GM12873 (cell line): Measurements from ENCODE around the gene LAMTOR1.

Experiments used
- TF ChIP-seq, protein P1 (sequence below): IDR thresholded peaks from 2 replicates; pipeline ENCODE4 v1.5.1; 2012; ENCODE audit warnings: low read depth, mild to moderate bottlenecking, moderate library complexity, low read length, control low read depth; ENCODE audit not compliant: insufficient read depth; ENCODE audit errors: missing control alignments

The LAMTOR1 gene

DNA sequence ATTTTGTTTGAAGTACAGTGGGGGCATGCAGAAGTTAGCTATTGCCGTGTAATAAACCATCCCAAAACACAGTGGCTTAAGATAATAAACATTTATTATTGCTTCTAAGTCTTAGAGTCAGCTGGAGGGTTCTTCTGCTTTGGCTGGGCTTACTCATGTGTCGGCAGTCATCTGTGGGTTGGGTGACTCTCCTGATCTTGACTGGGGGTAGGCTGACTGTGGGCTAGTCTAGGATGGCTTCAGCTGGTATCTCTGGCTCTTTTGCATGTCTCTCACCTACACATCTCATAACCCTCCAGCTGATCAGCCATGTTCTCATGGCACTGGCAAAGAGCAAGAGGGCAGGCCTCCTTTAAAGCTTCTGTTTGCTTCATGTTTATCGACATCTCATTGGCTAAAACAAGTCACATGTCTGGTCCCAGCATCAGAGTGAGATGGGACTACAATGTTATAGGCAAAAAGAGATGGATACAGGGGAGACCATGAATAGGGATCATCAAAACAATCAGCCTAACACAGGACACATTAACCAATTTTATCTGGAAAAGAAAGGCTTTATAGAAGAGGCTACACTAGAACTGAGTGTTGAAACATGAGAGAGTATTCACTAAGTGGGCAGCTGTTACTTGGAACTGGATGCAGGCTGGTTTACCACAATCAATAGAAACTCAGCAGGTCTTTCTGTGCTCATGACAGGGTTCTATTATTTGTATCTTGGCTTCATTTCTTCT, 17.3 kb downstream of the LAMTOR1 start:
- TF ChIP-seq, protein P1, sequence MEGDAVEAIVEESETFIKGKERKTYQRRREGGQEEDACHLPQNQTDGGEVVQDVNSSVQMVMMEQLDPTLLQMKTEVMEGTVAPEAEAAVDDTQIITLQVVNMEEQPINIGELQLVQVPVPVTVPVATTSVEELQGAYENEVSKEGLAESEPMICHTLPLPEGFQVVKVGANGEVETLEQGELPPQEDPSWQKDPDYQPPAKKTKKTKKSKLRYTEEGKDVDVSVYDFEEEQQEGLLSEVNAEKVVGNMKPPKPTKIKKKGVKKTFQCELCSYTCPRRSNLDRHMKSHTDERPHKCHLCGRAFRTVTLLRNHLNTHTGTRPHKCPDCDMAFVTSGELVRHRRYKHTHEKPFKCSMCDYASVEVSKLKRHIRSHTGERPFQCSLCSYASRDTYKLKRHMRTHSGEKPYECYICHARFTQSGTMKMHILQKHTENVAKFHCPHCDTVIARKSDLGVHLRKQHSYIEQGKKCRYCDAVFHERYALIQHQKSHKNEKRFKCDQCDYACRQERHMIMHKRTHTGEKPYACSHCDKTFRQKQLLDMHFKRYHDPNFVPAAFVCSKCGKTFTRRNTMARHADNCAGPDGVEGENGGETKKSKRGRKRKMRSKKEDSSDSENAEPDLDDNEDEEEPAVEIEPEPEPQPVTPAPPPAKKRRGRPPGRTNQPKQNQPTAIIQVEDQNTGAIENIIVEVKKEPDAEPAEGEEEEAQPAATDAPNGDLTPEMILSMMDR = no peak

DNA sequence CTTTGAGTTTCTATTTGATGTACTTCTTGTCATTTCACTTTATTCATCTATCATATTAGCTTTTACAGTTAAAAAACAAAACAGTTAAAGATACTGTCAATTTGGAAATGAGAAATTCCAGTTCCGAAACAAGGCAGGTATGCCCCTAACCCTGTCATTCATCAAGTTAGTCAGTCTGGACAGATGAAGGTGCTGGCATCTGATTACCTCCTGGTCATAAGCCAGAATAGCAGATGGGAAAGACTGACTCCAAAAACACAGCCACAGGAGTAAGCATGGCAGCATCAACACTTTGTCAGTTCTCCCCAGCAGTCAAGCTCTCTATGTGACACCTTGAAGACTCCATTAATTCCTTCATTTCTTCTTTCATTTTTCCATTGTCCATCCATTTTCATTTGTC, 18.1 kb downstream of the LAMTOR1 start:
- TF ChIP-seq, protein P1 = no peak

DNA sequence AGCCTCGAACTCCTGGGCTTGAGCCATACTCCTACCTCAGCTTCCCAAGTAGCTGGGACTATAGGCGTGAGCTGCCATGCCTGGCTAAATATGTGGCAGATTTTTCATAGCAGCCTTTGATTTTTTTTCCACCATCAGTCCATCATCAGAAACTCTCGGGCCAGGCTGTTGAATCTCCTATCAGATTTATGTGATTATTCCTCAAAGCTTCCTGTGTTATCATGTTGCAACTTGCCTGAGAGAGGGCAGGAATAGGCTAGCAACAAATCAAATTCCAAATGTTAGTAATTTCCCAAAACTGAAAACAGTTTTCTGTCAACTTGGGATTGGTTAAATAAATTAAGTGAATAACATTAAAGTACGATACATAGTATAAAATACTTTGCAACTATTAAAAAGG, 19.0 kb downstream of the LAMTOR1 start:
- TF ChIP-seq, protein P1 = no peak

DNA sequence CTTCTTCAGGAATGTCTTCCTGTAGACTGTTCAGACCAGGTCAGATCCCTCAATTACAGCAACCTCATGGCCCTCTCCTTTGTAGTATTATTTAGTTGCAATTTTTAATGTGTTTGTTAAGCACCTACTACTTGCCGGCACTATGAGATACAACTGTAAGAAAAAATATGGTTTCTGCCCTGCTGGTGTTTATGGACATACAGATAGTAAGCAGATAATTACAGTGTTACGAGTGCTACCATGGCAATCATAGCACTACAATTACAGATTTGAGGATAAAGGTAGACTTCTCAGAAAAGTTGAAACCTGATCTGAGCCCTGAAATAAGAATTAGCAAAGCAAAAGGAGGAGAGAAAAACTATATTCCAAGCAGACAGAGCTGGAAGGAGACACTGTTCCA, 19.7 kb downstream of the LAMTOR1 start:
- TF ChIP-seq, protein P1 = no peak

DNA sequence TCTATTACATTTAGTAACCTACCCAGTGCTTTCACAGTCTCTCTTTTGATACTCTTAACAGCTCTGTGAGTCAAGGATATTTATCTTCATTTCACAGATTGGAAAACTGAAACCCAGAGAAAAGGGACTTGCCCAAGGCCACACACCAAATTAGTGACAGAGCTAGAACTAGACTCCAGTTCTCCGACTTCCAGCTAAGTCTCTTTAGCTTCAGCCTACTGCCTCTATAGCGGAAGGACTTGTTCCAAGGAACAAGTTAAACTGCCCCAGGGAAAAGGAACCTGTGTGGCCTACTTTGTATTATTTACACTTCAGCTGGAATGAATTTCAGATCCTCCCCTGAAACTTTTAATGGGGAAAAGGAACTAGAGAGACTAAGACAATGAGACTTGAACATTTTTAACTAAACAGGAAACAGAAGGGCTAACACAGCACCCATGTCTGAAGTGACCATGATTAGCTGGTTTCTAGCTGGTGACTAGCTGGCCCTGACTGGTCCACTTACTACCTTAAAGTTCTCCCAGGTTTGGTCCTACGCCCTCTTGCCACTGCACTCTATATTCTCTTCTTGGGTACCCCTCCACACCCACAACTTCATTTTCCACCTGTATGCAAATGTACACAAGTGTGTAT, 21.2 kb downstream of the LAMTOR1 start:
- TF ChIP-seq, protein P1 = no peak

DNA sequence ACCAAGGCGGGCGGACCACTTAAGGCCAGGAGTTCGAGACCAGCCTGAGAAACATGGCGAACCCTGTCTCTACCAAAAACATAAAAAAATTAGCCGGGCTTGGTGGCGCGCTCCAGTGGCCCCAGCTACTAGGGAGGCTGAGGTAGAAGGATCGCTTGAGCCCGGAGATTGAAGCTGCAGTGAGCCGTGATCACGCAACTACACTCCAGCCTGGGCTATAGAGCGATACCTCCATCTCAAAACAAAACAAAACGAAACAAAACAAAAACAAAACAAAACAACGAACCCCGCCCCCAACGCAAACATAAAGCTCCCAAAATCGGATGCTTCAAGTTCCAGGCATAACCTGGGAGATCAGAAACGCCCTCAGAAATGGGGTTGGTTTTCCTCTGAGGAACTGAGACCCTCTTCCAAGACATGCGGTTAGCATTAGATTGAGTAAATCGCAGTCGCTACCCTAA, 21.9 kb downstream of the LAMTOR1 start:
- TF ChIP-seq, protein P1 = no peak

DNA sequence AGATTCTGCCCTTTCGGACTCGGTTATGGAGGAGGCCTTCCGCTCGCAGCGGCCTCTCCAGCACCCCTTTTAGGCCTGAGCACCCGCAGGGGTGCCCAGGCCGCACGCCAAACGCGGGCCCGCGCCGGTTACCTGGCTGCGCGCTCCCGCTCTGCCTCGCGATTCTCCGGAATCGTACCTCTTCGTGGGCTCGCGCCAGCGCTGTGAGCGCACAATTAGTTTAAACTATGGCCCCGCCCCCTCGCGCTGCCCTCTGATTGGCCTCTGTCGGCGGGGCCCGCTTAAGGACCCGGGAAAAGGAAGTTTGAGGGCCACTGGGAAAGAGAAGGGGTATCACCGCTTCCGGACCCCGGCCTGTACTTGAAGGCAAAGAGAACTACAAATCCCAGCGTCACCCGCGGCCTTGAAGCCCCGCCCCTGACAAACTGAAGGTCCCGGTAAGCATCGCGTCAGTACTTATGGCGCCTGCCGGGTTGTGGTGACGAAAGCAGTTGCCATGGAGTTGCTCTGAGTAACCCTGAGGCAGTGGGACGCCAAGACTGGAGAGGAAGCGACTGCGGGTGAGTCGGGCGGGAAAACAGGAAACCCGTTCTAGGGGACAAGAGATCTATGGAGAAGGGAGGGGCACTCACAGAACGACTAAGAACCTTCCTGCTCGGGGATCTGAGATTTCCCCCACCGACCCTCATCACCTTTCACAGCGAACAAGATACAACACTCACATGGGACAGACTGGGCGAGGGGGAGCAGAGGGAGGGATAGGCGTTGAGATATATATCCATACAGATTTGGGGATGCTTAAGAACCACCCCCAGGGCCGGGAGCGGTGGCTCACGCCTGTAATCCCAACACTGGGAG, 22.5 kb downstream of the LAMTOR1 start, which contains the start of the genes LRRC51 and NUMA1:
Gene LRRC51 (plus strand): TSS at position 525 of the 858 bp plus-strand sequence. CDS start 8,234 bp downstream, outside the sequence.
Gene NUMA1 (minus strand): TSS at position 217 of the 858 bp plus-strand sequence. CDS start 44,599 bp downstream, outside the sequence.
- TF ChIP-seq, protein P1 = no peak
